MM.1S (cell line): ENCODE results near the gene ZNF503.

Experiments used
- DNase-seq: peaks from one replicate; pipeline ENCODE4 v3.0.0-alpha.2; 2015
- H2AFZ ChIP-seq: fragments of 300-600 bp; sonication (generic); 2 replicates; pipeline ENCODE4 v1.6.0; 2016; ENCODE audit warnings: antibody characterized with exemption, low read length
- H3F3A ChIP-seq: fragments of 300-600 bp; sonication (generic); 2 replicates; pipeline ENCODE4 v1.6.1; 2016; ENCODE audit warnings: mild to moderate bottlenecking, antibody characterized with exemption, low read length, moderate library complexity, mixed read lengths; ENCODE audit not compliant: insufficient read depth
- H3K27ac ChIP-seq: fragments of 300-600 bp; sonication (generic); 2 replicates; pipeline ENCODE4 v1.5.1; 2016; ENCODE audit warnings: mild to moderate bottlenecking, low read length
- H3K27me3 ChIP-seq: fragments of 300-600 bp; sonication (generic); replicated peaks from 2 replicates; pipeline ENCODE4 v1.6.0; 2016; ENCODE audit warnings: low read length; ENCODE audit not compliant: insufficient read depth
- H3K36me3 ChIP-seq: fragments of 300-600 bp; sonication (generic); replicated peaks from 2 replicates; pipeline ENCODE4 v1.6.1; 2016; ENCODE audit warnings: mild to moderate bottlenecking, low read length, mixed read lengths; ENCODE audit not compliant: insufficient read depth
- H3K4me1 ChIP-seq: fragments of 300-600 bp; sonication (generic); 2 replicates; pipeline ENCODE4 v1.6.1; 2016; ENCODE audit warnings: low read length, mixed read lengths
- H3K4me2 ChIP-seq: fragments of 300-600 bp; sonication (generic); 2 replicates; pipeline ENCODE4 v1.6.0; 2016; ENCODE audit warnings: low read depth, low read length
- H3K4me3 ChIP-seq: fragments of 300-600 bp; sonication (generic); 2 replicates; pipeline ENCODE4 v1.5.1; 2016; ENCODE audit warnings: low read length, mixed read lengths
- H3K79me2 ChIP-seq: fragments of 300-600 bp; sonication (generic); 2 replicates; pipeline ENCODE4 v1.6.1; 2016; ENCODE audit warnings: mixed run types, low read length, mixed read lengths
- H3K9ac ChIP-seq: fragments of 300-600 bp; sonication (generic); 2 replicates; pipeline ENCODE4 v1.6.1; 2016; ENCODE audit warnings: low read length, mixed read lengths
- H3K9me2 ChIP-seq: fragments of 300-600 bp; sonication (generic); replicated peaks from 2 replicates; pipeline ENCODE4 v1.6.1; 2016; ENCODE audit warnings: mild to moderate bottlenecking, low read length, mixed read lengths; ENCODE audit not compliant: insufficient read depth
- H3K9me3 ChIP-seq: fragments of 300-600 bp; sonication (generic); replicated peaks from 2 replicates; pipeline ENCODE4 v1.6.1; 2016; ENCODE audit warnings: mild to moderate bottlenecking, low read length, mixed read lengths; ENCODE audit not compliant: insufficient read depth
- H4K20me1 ChIP-seq: fragments of 300-600 bp; sonication (generic); 2 replicates; pipeline ENCODE4 v1.6.1; 2016; ENCODE audit warnings: mild to moderate bottlenecking, low read length, moderate library complexity, mixed read lengths; ENCODE audit not compliant: insufficient read depth
- EZH2 ChIP-seq: fragments of 300-600 bp; sonication (generic); optimal IDR thresholded peaks from 2 replicates; pipeline ENCODE3; 2017; ENCODE audit warnings: low read depth, mild to moderate bottlenecking, antibody characterized with exemption, low read length, mixed read lengths
- EZH2phosphoT487 ChIP-seq: fragments of 300-600 bp; sonication (generic); IDR thresholded peaks from 2 replicates; pipeline ENCODE4 v1.6.1; 2018; ENCODE audit warnings: antibody characterized with exemption, low read length
- TF ChIP-seq, protein P1 (sequence below): fragments of 300-600 bp; sonication (generic); IDR thresholded peaks from 2 replicates; pipeline ENCODE4 v1.5.1; 2016; ENCODE audit warnings: antibody characterized with exemption, low read length, mixed read lengths

The ZNF503 gene

DNA sequence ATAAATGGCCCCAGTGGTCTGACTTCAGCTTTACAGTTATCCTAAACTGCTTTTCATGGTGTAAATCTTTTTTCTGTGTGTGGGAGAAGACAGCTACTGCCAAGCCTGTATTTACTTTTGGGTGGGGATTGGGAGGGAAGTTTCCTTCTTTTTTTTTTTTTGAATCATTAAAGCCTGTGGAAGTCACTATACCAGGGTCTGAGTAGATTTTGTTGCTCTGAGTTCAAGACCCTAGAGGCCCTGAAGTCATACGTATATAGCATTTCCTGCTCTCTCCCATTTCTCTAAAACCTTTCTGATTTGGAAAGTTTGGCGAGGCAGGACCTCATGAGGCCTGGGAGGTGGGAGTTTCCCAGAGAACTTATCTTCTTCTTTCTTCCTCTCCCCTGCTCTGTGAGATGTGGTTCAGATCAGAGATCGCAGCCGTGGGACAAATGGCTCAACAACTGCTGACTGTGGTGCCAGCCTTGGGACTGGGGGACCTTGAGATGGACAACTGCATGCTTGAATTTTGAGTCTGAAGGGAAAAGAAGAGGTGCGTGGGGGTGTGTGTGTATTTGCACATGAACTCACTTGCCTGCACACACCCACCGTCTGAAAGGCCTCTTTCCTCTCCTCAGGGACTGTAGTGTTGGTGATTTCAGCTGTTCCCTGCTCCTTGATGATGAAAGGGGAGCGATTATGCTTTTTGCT, 48.0 kb upstream of the ZNF503 start:
- TF ChIP-seq EZH2 = no peak
- TF ChIP-seq, protein P1, sequence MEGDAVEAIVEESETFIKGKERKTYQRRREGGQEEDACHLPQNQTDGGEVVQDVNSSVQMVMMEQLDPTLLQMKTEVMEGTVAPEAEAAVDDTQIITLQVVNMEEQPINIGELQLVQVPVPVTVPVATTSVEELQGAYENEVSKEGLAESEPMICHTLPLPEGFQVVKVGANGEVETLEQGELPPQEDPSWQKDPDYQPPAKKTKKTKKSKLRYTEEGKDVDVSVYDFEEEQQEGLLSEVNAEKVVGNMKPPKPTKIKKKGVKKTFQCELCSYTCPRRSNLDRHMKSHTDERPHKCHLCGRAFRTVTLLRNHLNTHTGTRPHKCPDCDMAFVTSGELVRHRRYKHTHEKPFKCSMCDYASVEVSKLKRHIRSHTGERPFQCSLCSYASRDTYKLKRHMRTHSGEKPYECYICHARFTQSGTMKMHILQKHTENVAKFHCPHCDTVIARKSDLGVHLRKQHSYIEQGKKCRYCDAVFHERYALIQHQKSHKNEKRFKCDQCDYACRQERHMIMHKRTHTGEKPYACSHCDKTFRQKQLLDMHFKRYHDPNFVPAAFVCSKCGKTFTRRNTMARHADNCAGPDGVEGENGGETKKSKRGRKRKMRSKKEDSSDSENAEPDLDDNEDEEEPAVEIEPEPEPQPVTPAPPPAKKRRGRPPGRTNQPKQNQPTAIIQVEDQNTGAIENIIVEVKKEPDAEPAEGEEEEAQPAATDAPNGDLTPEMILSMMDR = no peak
- no peak for TF ChIP-seq EZH2phosphoT487
- DNase-seq = no peak

DNA sequence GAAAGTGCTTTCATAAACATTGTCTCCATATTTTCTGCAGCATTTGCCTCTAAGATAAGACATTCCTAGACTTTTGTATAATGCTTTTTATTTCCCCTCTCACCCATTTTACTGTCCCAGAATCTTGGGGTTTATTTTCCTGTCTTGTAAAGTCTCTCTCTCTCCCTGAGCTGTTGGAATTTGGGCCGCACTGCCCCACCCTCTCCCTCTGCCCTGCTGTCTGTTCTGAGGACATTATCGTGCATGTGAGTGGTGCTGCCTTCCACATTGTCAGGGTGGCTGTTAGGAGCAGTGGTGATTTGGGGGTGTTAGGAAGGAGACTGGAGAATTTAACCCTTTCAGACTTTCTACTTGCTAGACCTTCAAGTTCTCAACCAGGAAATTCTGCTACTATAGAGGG, 46.6 kb upstream of the ZNF503 start:
- Histone ChIP-seq H3K9me3 (no peaks in the 10 kb centered on the region), H3K36me3 (no peaks in the 10 kb centered on the region), H3K79me2 (no peaks in the 10 kb centered on the region), H3K9me2 (no peaks in the 10 kb centered on the region), H2AFZ (no peak overlapping the region), H3K4me3 (no peak overlapping the region), H3K4me2 (no peak overlapping the region), H4K20me1 (no peaks in the 10 kb centered on the region), H3K27me3 (no peaks in the 10 kb centered on the region), H3K4me1 (no peaks in the 10 kb centered on the region), H3K27ac (no peak overlapping the region), H3K9ac (no peak overlapping the region), H3F3A (no peaks in the 10 kb centered on the region)
- no peak for DNase-seq
- TF ChIP-seq EZH2 (no peak), EZH2phosphoT487 (no peak)

More for the DNA sequence above, 48.0 kb upstream of the ZNF503 start:
- Histone ChIP-seq H3K9me3 (no peaks in the 10 kb centered on the region), H3K36me3 (no peaks in the 10 kb centered on the region), H3K4me1 (no peaks in the 10 kb centered on the region), H3K79me2 (no peaks in the 10 kb centered on the region), H3K9me2 (no peaks in the 10 kb centered on the region), H3K4me2 (no peak overlapping the region), H3K27ac (no peak overlapping the region), H3K27me3 (no peaks in the 10 kb centered on the region), H3K9ac (no peak overlapping the region), H3K4me3 (no peak overlapping the region), H4K20me1 (no peaks in the 10 kb centered on the region), H3F3A (no peaks in the 10 kb centered on the region), H2AFZ (no peak overlapping the region)

DNA sequence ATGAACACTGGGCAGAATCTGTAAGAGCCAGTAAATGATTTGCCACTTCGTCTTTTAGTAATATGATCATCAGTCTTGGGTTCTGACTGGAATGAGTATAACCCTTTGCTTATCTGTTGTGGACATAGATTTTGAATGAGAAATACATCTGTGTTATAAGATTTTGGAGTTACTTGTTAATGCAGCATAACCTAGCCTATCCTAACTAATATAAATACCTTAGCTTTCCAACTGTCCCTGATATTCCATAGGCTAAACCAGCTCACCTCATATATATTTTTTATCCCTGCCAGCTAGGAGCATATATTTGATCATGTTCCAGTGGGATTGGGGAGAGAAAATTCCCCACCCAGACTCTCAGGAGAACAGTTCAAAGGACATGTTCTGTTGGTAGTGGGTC, 44.9 kb upstream of the ZNF503 start:
- Histone ChIP-seq H3K27me3 (no peaks in the 10 kb centered on the region), H3F3A (no peaks in the 10 kb centered on the region), H3K36me3 (no peaks in the 10 kb centered on the region), H3K4me3 (no peak overlapping the region), H3K9me3 (no peaks in the 10 kb centered on the region), H2AFZ (no peak overlapping the region), H3K4me2 (no peak overlapping the region), H3K27ac (no peak overlapping the region), H3K4me1 (no peaks in the 10 kb centered on the region), H4K20me1 (no peaks in the 10 kb centered on the region), H3K9me2 (no peaks in the 10 kb centered on the region), H3K9ac (no peak overlapping the region), H3K79me2 (no peaks in the 10 kb centered on the region)
- DNase-seq = no peak
- TF ChIP-seq EZH2phosphoT487 = no peak
- TF ChIP-seq, protein P1 = no peak
- no peak for TF ChIP-seq EZH2

DNA sequence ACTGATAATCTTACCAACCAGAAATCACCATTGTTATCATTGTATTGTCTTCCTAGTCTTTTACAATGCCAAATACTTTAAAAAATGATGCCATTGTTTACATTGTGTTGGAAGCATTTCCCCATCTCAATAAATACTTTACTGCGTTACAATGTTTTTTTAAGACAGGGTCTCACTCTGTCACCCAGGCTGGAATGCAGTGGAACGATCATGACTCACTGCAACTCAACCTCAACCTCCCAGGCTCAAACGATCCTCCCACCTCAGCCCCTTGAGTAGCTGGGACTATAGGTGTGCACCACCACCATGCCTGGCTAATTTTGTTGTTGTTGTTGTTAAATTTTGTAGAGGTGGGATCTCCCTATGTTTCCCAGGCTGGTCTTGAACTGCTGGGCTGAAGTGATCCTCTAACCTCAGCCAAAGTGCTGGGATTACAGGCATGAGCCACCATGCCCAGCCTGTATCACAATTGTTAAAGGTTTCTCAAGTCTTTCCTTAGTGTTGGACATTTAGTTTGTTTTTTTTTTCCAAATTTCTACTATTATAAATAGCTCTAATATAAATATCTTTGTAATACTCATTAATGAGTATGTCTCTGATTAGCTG, 43.3 kb upstream of the ZNF503 start:
- H3K9me3 ChIP-seq = no peaks in the 10 kb centered on the region
- TF ChIP-seq, protein P1 = no peak
- no peak for TF ChIP-seq EZH2phosphoT487
- TF ChIP-seq EZH2 = no peak
- DNase-seq = no peak
- H3K36me3 ChIP-seq = no peaks in the 10 kb centered on the region
- no peaks in the 10 kb centered on the region for H3K79me2 ChIP-seq
- H3K4me3 ChIP-seq = no peak overlapping the region
- no peak overlapping the region for H3K4me2 ChIP-seq
- no peaks in the 10 kb centered on the region for H4K20me1 ChIP-seq
- H2AFZ ChIP-seq = no peak overlapping the region
- H3F3A ChIP-seq = no peaks in the 10 kb centered on the region
- no peaks in the 10 kb centered on the region for H3K27me3 ChIP-seq
- no peak overlapping the region for H3K27ac ChIP-seq
- H3K4me1 ChIP-seq = no peaks in the 10 kb centered on the region
- no peaks in the 10 kb centered on the region for H3K9me2 ChIP-seq
- no peak overlapping the region for H3K9ac ChIP-seq
